Measurements from ENCODE around the gene STOM.

The STOM gene

DNA sequence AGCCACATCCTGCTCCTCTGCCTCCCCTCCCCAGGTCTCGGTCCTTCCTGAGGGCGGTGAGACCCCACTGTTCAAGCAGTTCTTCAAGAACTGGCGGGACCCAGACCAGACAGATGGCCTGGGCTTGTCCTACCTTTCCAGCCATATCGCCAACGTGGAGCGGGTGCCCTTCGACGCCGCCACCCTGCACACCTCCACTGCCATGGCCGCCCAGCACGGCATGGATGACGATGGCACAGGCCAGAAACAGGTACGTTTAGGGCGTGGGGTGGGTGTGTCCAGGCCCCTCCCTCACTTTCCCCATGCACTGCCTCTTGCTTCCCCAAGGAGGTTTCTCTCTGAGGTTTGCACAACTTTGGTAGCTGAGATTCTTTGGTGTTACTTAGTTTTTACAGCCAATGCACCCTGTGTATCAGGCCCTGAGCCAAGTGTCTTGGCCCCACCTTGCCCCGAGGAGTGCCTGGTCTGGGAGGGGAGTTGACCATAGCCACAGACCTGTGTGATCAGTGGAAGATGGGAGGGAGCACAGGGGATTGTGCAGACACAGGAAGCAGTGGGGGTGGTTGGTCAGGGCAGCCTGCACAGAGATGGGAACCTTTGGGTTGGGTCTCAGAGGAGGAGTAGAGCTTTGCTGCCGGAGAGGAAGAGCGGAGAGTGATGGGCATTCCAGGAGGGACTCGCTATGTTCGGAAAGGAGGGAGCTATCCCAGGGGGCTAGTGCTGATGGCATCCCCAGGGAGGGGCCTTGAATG lies 51.2 kb downstream of the STOM start:
- peak overlapping the region; percentile 62 for H3K27ac ChIP-seq
- peaks cover 72% of the 10 kb centered on the region for H3K36me3 ChIP-seq
- H3K9me3 ChIP-seq = no peaks in the 10 kb centered on the region
- TF ChIP-seq, protein P1, sequence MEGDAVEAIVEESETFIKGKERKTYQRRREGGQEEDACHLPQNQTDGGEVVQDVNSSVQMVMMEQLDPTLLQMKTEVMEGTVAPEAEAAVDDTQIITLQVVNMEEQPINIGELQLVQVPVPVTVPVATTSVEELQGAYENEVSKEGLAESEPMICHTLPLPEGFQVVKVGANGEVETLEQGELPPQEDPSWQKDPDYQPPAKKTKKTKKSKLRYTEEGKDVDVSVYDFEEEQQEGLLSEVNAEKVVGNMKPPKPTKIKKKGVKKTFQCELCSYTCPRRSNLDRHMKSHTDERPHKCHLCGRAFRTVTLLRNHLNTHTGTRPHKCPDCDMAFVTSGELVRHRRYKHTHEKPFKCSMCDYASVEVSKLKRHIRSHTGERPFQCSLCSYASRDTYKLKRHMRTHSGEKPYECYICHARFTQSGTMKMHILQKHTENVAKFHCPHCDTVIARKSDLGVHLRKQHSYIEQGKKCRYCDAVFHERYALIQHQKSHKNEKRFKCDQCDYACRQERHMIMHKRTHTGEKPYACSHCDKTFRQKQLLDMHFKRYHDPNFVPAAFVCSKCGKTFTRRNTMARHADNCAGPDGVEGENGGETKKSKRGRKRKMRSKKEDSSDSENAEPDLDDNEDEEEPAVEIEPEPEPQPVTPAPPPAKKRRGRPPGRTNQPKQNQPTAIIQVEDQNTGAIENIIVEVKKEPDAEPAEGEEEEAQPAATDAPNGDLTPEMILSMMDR (IDR thresholded peaks at IDR 0.05) = no peak
- no peak overlapping the region for H3K4me3 ChIP-seq (ENCODE audit: low read depth in 1 of 2, low read length in 1 of 2)
- peaks cover 38 to 41% of the 10 kb centered on the region in 2 experiments for H3K4me1 ChIP-seq (ENCODE audit: control insufficient read depth in 1 of 2, insufficient read depth in 1 of 2, low read depth in 1 of 2, low read length in 1 of 2)
- H3K27me3 ChIP-seq = no peaks in the 10 kb centered on the region

DNA sequence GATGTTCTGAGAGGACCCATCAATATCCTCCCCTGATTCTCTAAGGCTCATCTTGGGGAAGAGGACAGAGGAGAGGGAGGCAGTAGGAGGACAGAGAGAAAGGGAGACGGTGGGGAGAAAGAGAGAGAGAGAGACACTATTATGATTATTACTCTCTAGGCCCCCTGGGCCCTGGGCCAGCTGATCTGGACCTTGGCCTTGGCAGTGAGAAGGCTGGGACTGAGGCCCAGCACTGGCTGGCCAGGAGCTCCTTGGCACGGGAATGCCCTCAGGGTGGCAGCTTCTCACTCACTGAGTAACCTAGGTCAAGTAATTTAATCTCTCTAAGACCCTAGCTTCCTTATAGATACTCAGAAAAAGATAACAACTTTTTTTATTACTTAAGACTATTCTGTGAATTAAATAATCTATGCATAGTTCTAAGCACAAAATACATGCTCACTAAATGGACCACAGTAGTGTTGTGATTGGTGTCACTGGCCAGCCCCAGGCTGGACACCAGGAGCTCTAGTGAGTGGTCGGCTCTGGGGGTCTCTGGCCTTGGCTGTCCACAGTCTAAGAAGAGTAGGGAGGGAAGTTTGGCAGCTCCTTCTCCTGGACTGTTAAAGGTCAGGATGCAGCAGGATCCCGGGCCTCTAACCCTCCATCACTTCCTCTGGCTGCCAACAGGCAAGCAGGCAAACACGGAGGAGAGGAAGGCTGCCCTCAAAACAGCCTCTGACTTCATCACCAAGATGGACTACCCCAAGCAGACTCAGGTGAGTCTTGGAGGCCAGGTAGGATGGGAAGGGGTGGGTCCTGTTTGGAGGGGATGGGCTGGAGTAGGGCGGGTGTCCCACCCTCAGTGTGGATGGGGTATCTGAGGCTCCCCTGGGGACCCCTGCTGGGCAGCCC lies 52.1 kb downstream of the STOM start:
- H3K9me3 ChIP-seq = no peaks in the 10 kb centered on the region
- H3K27ac ChIP-seq = peak overlapping the region; percentile 62
- no peak overlapping the region for H3K4me3 ChIP-seq (ENCODE audit: low read depth in 1 of 2, low read length in 1 of 2)
- TF ChIP-seq, protein P1 (IDR thresholded peaks at IDR 0.05) = no peak
- H3K27me3 ChIP-seq = no peaks in the 10 kb centered on the region
- H3K4me1 ChIP-seq (ENCODE audit: control insufficient read depth in 1 of 2, insufficient read depth in 1 of 2, low read depth in 1 of 2, low read length in 1 of 2) = peaks cover 30 to 32% of the 10 kb centered on the region in 2 experiments
- H3K36me3 ChIP-seq = peaks cover 80% of the 10 kb centered on the region

DNA sequence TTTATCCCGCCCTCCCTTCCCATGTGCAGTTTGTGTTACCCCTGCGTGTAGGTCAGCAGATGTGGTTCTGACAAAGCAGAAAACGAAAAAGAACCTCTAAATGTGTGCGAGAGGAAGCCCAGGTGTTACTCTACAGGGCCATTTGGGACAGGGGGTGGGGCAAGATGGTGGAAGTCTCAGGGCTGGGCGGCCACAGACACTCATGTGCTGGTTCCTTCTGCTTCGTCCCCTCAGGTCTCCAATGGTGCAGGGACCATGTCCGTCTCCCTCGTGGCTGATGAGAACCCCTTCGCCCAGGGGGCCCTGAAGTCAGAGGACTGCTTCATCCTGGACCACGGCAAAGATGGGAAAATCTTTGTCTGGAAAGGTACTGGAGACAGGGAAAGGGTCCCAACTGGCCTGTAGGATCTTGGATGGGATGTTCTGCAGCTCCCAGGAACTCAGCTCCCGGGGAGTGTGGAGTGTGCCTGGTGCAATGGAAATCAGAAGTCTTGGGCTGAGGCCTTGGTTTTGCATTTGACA lies 53.1 kb downstream of the STOM start:
- Histone ChIP-seq H3K36me3 (peaks cover 88% of the 10 kb centered on the region), H3K4me1 (ENCODE audit: control insufficient read depth in 1 of 2, insufficient read depth in 1 of 2, low read depth in 1 of 2, low read length in 1 of 2) (peaks cover 19 to 22% of the 10 kb centered on the region in 2 experiments)
- TF ChIP-seq, protein P1 (IDR thresholded peaks at IDR 0.05) = no peak

DNA sequence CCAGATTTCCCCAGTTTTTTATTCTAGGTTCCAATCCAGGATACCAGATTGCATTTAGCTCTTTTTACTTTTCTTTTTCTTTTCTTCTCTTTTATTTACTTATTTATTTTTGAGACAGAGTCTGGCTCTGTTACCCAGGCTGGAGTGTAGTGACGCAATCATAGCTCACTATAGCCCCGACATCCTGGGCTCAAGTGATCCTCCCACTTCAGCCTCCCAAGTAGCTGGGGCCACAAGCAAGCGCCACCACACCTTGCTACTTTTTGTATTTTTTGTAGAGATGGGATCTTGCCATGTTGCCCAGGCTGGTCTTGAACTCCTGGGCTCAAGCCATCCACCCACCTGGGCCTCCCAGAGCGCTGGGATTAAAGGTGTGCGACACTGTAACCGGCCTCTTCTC lies 53.7 kb downstream of the STOM start:
- no peaks in the 10 kb centered on the region for H3K9me3 ChIP-seq
- H3K27ac ChIP-seq = no peak overlapping the region
- peaks cover 89% of the 10 kb centered on the region for H3K36me3 ChIP-seq
- TF ChIP-seq, protein P1 (IDR thresholded peaks at IDR 0.05) = no peak
- H3K4me3 ChIP-seq (ENCODE audit: low read depth in 1 of 2, low read length in 1 of 2) = no peak overlapping the region
- H3K27me3 ChIP-seq = no peaks in the 10 kb centered on the region
- peaks cover 14 to 16% of the 10 kb centered on the region in 2 experiments for H3K4me1 ChIP-seq (ENCODE audit: control insufficient read depth in 1 of 2, insufficient read depth in 1 of 2, low read depth in 1 of 2, low read length in 1 of 2)

More for the DNA sequence above, 53.1 kb downstream of the STOM start:
- Histone ChIP-seq H3K27me3 (no peaks in the 10 kb centered on the region), H3K27ac (peak overlapping the region; percentile 32), H3K4me3 (ENCODE audit: low read depth in 1 of 2, low read length in 1 of 2) (no peak overlapping the region), H3K9me3 (no peaks in the 10 kb centered on the region)

DNA sequence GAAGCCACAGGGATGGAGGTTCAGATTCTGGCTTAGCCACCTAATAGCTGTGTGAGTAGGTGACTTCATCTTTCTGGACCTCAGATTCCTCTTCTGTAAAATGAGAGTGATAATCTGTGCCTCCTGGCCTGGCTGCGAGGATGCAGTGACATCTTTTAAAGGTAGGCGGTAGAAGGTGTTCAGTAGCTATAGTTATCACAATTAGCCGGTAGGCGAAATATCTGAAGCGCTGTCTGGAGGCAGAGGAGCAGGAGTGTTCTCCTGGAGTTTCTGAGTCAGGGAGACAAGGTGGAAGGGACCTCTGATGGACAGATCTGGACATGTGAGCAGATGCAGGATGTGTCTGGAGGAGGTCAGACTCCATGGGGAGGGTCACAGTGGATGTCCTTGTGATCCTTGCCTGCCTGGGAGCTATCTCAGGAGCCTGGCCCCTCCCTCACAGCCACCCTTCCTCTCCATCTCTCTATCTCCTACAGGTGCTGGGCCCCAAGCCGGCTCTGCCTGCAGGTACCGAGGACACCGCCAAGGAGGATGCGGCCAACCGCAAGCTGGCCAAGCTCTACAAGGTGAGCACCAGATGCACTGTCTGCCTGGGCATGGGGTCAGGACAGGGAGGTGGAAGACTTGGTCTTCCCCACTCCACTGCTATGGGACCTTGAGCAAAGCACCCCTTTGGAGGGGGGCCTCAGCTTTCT lies 56.4 kb downstream of the STOM start:
- Histone ChIP-seq H3K27ac (no peak overlapping the region), H3K27me3 (no peaks in the 10 kb centered on the region), H3K9me3 (no peaks in the 10 kb centered on the region), H3K36me3 (peaks cover 88% of the 10 kb centered on the region), H3K4me1 (ENCODE audit: control insufficient read depth in 1 of 2, insufficient read depth in 1 of 2, low read depth in 1 of 2, low read length in 1 of 2) (no peaks in the 10 kb centered on the region), H3K4me3 (ENCODE audit: low read depth in 1 of 2, low read length in 1 of 2) (no peak overlapping the region)
- TF ChIP-seq, protein P1 (IDR thresholded peaks at IDR 0.05) = no peak

Data from neutrophil (primary cell).